Panc1 (cell line): ENCODE results near the gene TMEM37. TPM values are rescaled to one million over a fixed set of nuclear protein-coding genes. Genes with fewer than 3 reads are reported as not detected.

Source experiments
- ATAC-seq: fragments of 200-7000 bp; cut with Tn5 transposase; 2 replicates; pipeline ENCODE4 v1.9.1; 2020; ENCODE audit warnings: mild to moderate bottlenecking, moderate library complexity
- Bru-seq: library from RNA; stranded (reverse); fragments of 400-500 nt; gene quantifications from one replicate; lab custom pipeline; 2021; lab: Mats Ljungman, UMichigan
- BruChase-seq, 2 experiments: library from RNA; stranded (reverse); fragments of 400-500 nt; gene quantifications; one replicate each; lab custom pipeline; 2021; lab: Mats Ljungman, UMichigan
- BruUV-seq: library from RNA; stranded (reverse); fragments of 400-500 nt; replicated peaks from 2 replicates; lab custom pipeline; 2021; lab: Mats Ljungman, UMichigan
- CTCF ChIA-PET: fragments of 300-600 bp; sonication (Branson Sonifier 250); formaldehyde crosslinking; loops from one replicate; lab custom pipeline; 2022; ENCODE audit warnings: antibody characterized with exemption; lab: Charles Lee
- POLR2A ChIA-PET: fragments of 300-600 bp; sonication (Branson Sonifier 250); formaldehyde crosslinking; loops from one replicate; lab custom pipeline; 2022; ENCODE audit warnings: antibody characterized with exemption; lab: Charles Lee
- DNase-seq: peaks from one replicate; pipeline ENCODE4 v3.0.0-alpha.2; 2010; ENCODE audit warnings: low read depth, low spot score
- H3K27ac ChIP-seq: 2 replicates; pipeline ENCODE4 v1.5.1; 2011; ENCODE audit warnings: mild to moderate bottlenecking, low read length, inconsistent platforms
- H3K27me3 ChIP-seq: fragments of 200-500 bp; sonication (Bioruptor generic); 2 replicates; pipeline ENCODE4 v1.6.0; 2014; ENCODE audit warnings: low read length, inconsistent platforms; ENCODE audit not compliant: control insufficient read depth, insufficient read depth
- H3K36me3 ChIP-seq: fragments of 200-500 bp; sonication (Bioruptor generic); 2 replicates; pipeline ENCODE4 v1.5.1; 2014; ENCODE audit warnings: inconsistent platforms, mild to moderate bottlenecking, low read length, moderate library complexity; ENCODE audit not compliant: control insufficient read depth, insufficient read depth
- H3K4me1 ChIP-seq: 2 replicates; pipeline ENCODE4 v1.5.1; 2011; ENCODE audit warnings: inconsistent platforms, mild to moderate bottlenecking, low read length, moderate library complexity; ENCODE audit not compliant: control insufficient read depth, insufficient read depth
- H3K4me3 ChIP-seq, 2 experiments: 2 replicates each; pipeline ENCODE4 v1.5.1; 2011 to 2012; ENCODE audit warnings: low read depth in 2 of 2, low read length in 2 of 2, mild to moderate bottlenecking in 2 of 2, inconsistent platforms in 1 of 2, moderate library complexity in 1 of 2
- H3K9me3 ChIP-seq: fragments of 200-500 bp; sonication (Bioruptor generic); 2 replicates; pipeline ENCODE4 v1.5.1; 2014; ENCODE audit warnings: low read depth, mild to moderate bottlenecking, inconsistent platforms, low read length, moderate library complexity; ENCODE audit not compliant: control insufficient read depth, insufficient read depth
- POLR2AphosphoS5 ChIP-seq: IDR thresholded peaks from 2 replicates; pipeline ENCODE4 v1.6.1; 2012; ENCODE audit warnings: mild to moderate bottlenecking, low read depth, low read length, moderate library complexity
- SIN3A ChIP-seq: IDR thresholded peaks from 2 replicates; pipeline ENCODE4 v1.6.1; 2012; ENCODE audit warnings: low read depth, mild to moderate bottlenecking, low read length, moderate library complexity, borderline replicate concordance; ENCODE audit not compliant: insufficient read depth
- TCF7L2 ChIP-seq: IDR thresholded peaks from 2 replicates; pipeline ENCODE4 v1.6.1; 2011; ENCODE audit warnings: mild to moderate bottlenecking, low read depth, low read length, inconsistent platforms
- in situ Hi-C: cut with HindIII; loops from 2 replicates; pipeline ENCODE4 v1.10.0; 2016; ENCODE audit warnings: low sequenced_read_pairs, low pct_unique_long_range_greater_than_20kb
- intact Hi-C: fragments of 100-400 bp; cut with micrococcal nuclease; formaldehyde crosslinking; loops from one replicate; pipeline ENCODE4 v1.10.0; 2022; ENCODE audit not compliant: unreplicated experiment
- long read RNA-seq: library from polyadenylated mRNA; unstranded; transcript quantifications from one replicate; pipeline ENCODE4 v2.0.0, GENCODE V29; 2021; ENCODE audit not compliant: unreplicated experiment
- polyA plus RNA-seq: library from polyadenylated mRNA; unstranded; fragments of >200 nt; gene quantifications from one replicate; pipeline ENCODE4 v1.2.1, GENCODE V29; 2012; ENCODE audit warnings: missing spikeins; ENCODE audit not compliant: insufficient read length
- total RNA-seq: library from RNA; stranded (reverse); gene quantifications from one replicate; pipeline ENCODE4 v1.2.1, GENCODE V29; 2021; ENCODE audit not compliant: unreplicated experiment
- TF ChIP-seq, protein P1 (sequence below): fragments of 450-650 bp; IDR thresholded peaks from 2 replicates; pipeline ENCODE4 v1.5.1; 2017; ENCODE audit warnings: mild to moderate bottlenecking
- TF ChIP-seq, protein P2 (sequence below), 2 experiments: IDR thresholded peaks; 2 replicates each; pipeline ENCODE4 v1.6.1; 2011 to 2012; ENCODE audit warnings: low read depth in 2 of 2, control low read depth in 1 of 2, low read length in 1 of 2, mild to moderate bottlenecking in 1 of 2, moderate library complexity in 1 of 2; ENCODE audit not compliant: insufficient read depth in 1 of 2

Gene TMEM37, protein sequence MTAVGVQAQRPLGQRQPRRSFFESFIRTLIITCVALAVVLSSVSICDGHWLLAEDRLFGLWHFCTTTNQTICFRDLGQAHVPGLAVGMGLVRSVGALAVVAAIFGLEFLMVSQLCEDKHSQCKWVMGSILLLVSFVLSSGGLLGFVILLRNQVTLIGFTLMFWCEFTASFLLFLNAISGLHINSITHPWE
- 0.28 TPM for total RNA-seq
- 0.38 TPM for polyA plus RNA-seq
- percentile 20 among the genes with signal in this experiment for Bru-seq, nascent RNA
- BruChase-seq, experiment 1, labeled RNA remaining after a 2-hour chase = percentile 25 among the genes with signal in this experiment
- BruChase-seq, experiment 2, labeled RNA remaining after a 6-hour chase = percentile 23 among the genes with signal in this experiment
- long read RNA-seq = 0 reads

DNA sequence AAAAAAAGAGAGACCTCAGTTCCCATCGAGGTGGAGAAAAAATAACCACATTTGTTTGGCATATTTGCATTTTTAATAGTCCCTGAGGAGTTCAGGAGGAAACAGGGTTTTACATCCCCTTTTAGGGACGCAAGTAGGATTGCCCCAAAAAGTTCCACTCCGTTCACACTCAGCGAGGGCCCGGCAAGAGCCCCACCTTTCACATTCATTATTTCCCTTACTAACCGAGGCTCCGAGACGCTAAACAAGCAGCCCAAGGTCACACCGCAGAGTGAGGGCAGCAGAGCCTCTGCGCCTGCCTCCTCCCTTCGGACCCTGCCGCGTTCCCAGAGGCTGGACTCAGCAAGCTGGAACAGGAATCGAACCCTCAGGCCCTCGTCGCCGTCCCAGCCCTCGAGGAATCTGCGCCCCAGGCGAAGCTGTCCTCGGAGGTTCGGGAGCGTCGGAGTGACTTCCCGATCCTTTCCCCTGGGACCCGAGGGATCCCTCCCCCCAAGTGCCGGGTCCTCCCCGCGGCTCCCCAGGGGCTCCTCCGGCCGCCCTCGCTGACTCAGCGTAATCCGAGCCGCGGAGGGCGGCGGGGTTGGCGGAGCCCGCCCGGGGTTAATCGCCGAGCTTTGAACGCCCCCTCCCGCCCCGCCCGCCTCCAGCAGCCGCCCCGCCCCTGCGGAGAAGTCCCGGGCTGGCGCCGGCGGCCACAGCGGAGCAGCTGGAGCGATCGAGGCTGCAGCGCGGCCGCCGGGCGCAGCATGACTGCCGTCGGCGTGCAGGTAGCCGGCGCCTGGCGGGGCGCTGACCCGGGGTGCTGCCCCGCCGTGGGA lies at the start of gene TMEM37:
Gene TMEM37, plus strand, starts transcription at position 700 of the 821 bp plus-strand sequence. Its CDS starts 50 bp downstream, at position 750.
- BruUV-seq = no TSS peak
- peak within 1 kb of the TSS; percentile 44 to 56 for H3K4me3 ChIP-seq
- POLR2A ChIA-PET = no interaction called here
- peak; percentile 82 for ATAC-seq
- TF ChIP-seq, protein P1, sequence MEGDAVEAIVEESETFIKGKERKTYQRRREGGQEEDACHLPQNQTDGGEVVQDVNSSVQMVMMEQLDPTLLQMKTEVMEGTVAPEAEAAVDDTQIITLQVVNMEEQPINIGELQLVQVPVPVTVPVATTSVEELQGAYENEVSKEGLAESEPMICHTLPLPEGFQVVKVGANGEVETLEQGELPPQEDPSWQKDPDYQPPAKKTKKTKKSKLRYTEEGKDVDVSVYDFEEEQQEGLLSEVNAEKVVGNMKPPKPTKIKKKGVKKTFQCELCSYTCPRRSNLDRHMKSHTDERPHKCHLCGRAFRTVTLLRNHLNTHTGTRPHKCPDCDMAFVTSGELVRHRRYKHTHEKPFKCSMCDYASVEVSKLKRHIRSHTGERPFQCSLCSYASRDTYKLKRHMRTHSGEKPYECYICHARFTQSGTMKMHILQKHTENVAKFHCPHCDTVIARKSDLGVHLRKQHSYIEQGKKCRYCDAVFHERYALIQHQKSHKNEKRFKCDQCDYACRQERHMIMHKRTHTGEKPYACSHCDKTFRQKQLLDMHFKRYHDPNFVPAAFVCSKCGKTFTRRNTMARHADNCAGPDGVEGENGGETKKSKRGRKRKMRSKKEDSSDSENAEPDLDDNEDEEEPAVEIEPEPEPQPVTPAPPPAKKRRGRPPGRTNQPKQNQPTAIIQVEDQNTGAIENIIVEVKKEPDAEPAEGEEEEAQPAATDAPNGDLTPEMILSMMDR = no peak
- TF ChIP-seq POLR2AphosphoS5 (no peak), TCF7L2 (no peak), SIN3A (no peak)
- TF ChIP-seq, protein P2, sequence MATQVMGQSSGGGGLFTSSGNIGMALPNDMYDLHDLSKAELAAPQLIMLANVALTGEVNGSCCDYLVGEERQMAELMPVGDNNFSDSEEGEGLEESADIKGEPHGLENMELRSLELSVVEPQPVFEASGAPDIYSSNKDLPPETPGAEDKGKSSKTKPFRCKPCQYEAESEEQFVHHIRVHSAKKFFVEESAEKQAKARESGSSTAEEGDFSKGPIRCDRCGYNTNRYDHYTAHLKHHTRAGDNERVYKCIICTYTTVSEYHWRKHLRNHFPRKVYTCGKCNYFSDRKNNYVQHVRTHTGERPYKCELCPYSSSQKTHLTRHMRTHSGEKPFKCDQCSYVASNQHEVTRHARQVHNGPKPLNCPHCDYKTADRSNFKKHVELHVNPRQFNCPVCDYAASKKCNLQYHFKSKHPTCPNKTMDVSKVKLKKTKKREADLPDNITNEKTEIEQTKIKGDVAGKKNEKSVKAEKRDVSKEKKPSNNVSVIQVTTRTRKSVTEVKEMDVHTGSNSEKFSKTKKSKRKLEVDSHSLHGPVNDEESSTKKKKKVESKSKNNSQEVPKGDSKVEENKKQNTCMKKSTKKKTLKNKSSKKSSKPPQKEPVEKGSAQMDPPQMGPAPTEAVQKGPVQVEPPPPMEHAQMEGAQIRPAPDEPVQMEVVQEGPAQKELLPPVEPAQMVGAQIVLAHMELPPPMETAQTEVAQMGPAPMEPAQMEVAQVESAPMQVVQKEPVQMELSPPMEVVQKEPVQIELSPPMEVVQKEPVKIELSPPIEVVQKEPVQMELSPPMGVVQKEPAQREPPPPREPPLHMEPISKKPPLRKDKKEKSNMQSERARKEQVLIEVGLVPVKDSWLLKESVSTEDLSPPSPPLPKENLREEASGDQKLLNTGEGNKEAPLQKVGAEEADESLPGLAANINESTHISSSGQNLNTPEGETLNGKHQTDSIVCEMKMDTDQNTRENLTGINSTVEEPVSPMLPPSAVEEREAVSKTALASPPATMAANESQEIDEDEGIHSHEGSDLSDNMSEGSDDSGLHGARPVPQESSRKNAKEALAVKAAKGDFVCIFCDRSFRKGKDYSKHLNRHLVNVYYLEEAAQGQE (IDR thresholded peaks at IDR 0.05; ENCODE audit: insufficient read depth in 1 of 2, low read depth in 2 of 2, low read length in 1 of 2) = no peak
- in situ Hi-C loops = no loop called here
- no peaks in the 10 kb centered on the region; the same call in 1 of the 2 replicates for H3K4me1 ChIP-seq
- DNase-seq = no peak
- no peaks in the 10 kb centered on the region for H3K9me3 ChIP-seq
- no peaks in the 10 kb centered on the region for H3K36me3 ChIP-seq
- H3K27me3 ChIP-seq = peaks cover 11% of the 10 kb centered on the region; the same call in 1 of the 2 replicates
- H3K27ac ChIP-seq = 0 out of 2 replicates have a peak within 1 kb of the TSS, but pooled peaks have one; percentile 19
- intact Hi-C loops = no loop called here
- CTCF ChIA-PET = interaction anchor here (0.5 kb wide), 1 partner anchor 23 kb away, joined by 6 read pairs; no protein-coding TSS in a partner anchor

DNA sequence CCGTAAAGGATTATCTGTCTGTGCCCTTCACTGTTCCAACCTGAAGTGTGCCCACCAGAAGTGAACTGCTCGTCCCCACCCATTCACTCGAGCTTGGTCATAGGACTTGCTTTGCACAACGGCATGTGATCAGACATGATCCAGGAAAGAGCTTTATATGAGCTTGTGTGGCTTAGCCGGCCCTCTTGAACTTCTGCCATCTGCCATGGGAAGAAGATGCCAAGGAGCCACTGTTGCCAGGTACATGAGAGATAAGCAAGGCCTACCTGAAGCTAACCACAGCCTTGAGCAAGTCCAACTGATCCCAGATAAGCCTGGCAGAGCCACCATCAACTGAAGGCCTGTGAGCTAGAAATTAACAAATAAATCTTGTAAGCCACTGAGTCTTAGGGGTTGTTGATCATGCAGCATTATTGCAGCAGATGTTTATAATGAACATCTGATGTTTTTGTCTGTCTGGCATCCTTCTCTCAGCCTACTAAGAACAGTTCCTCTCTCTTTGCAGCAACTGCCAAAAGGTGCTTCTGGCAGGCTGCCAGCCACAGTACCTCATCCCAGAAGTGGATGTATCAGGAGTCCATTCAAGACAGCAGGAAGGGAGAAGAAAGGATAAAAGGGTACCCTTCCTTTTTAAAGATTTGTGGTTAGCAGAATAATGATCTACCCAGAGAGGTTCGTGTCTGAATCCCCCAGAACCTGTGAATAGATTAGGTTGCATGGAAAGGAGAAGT lies 48.1 kb upstream of the TMEM37 start:
- TF ChIP-seq, protein P2 (IDR thresholded peaks at IDR 0.05; ENCODE audit: insufficient read depth in 1 of 2, low read depth in 2 of 2, low read length in 1 of 2) = no peak
- TF ChIP-seq TCF7L2 (no peak), POLR2AphosphoS5 (no peak), SIN3A (no peak)
- TF ChIP-seq, protein P1 = no peak
- ATAC-seq = no peak
- no peak overlapping the region for H3K27ac ChIP-seq
- no peaks in the 10 kb centered on the region for H3K9me3 ChIP-seq
- no peaks in the 10 kb centered on the region for H3K27me3 ChIP-seq
- DNase-seq = no peak
- H3K4me3 ChIP-seq = no peak overlapping the region
- in situ Hi-C loops (no loop called here), intact Hi-C loops (no loop called here)
- CTCF ChIA-PET = no interaction called here
- no TSS peak for BruUV-seq
- no peaks in the 10 kb centered on the region for H3K4me1 ChIP-seq
- POLR2A ChIA-PET = interaction anchor here (0.6 kb wide), 1 partner anchor 539 kb away, joined by 3 read pairs; no protein-coding TSS in a partner anchor
- H3K36me3 ChIP-seq = no peaks in the 10 kb centered on the region
